Subcutaneous adipose tissue (tissue), 4 donors: ENCODE measurements around the gene ZMYM4. TPM values are rescaled to one million over a fixed set of nuclear protein-coding genes. Genes with fewer than 3 reads are reported as not detected.

Source experiments
- total RNA-seq, 4 donors: library from RNA; depleted of rRNA; stranded (reverse); fragments of >200 nt; gene quantifications; one replicate each; pipeline ENCODE4 v1.1.0, GENCODE V29; 2016
- TF ChIP-seq, protein P1 (sequence below): fragments of 450-650 bp; IDR thresholded peaks from one replicate; pipeline ENCODE4 v1.5.1; 2016; ENCODE audit warnings: low read depth, mild to moderate bottlenecking, control low read depth, antibody characterized with exemption, moderate library complexity

ZMYM4 gene
- total RNA-seq, 4 donors from 2014 or later, result 34.9 to 41.0 (median 39.5) TPM

DNA sequence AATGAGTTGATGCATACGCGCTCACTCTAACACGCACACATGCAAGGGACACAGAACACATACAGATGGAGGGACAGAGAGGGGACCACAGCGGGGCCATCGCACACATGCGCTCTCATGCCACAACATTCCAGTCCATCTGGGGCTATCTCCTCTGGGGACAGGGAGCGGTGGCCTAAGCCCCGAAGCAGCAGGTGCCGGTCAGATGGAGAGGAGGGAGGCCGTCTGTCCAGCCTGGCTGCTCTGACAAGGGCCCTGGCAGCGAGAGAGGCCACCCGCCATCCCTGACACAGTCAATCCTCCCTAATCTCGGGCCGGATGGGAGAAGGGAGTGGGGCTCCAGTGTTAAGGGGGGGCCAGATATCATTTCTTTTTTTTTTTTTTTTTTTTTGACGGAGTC lies 165.2 kb downstream of the ZMYM4 start:
- TF ChIP-seq, protein P1, sequence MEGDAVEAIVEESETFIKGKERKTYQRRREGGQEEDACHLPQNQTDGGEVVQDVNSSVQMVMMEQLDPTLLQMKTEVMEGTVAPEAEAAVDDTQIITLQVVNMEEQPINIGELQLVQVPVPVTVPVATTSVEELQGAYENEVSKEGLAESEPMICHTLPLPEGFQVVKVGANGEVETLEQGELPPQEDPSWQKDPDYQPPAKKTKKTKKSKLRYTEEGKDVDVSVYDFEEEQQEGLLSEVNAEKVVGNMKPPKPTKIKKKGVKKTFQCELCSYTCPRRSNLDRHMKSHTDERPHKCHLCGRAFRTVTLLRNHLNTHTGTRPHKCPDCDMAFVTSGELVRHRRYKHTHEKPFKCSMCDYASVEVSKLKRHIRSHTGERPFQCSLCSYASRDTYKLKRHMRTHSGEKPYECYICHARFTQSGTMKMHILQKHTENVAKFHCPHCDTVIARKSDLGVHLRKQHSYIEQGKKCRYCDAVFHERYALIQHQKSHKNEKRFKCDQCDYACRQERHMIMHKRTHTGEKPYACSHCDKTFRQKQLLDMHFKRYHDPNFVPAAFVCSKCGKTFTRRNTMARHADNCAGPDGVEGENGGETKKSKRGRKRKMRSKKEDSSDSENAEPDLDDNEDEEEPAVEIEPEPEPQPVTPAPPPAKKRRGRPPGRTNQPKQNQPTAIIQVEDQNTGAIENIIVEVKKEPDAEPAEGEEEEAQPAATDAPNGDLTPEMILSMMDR, result no peak

DNA sequence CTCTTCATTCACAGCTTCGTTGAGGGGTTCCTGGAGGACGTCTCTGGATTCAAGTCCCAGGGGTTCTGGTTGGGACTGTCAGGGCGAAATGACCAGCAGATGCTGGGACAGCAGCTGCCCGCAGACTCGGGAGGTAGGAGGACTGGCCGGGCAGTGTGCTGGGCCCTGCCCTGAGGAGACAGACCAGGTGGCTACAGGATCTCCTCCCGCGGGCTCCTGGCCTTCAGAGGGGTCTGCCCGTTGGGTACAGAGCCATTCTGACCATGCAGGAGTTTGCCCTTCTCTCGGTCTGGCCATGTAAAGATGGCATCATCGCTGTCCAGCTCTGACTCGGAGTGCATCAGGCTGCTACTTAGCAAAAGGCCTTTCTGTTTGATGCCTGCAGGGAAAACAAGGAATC lies 166.2 kb downstream of the ZMYM4 start:
- TF ChIP-seq, protein P1, result no peak

DNA sequence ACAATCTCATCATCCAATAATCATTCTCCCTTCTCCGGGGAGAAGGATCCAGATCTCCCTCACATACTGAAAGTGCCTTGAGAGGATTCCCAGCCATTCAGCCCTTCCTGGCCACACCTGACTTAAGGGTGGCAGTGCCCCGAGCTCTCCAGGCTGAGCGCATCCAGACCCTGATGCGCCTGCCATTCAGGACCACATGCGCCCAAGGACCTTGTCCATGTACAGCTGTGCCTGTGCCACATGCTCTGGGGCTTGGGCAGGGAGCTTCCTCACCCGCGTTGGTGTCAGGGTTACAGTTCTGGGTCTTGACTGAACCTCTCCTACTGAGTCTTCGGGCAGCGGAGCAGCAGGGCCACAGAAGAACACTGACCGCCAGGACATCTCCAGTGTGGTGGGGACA lies 167.6 kb downstream of the ZMYM4 start:
- TF ChIP-seq, protein P1, result no peak

DNA sequence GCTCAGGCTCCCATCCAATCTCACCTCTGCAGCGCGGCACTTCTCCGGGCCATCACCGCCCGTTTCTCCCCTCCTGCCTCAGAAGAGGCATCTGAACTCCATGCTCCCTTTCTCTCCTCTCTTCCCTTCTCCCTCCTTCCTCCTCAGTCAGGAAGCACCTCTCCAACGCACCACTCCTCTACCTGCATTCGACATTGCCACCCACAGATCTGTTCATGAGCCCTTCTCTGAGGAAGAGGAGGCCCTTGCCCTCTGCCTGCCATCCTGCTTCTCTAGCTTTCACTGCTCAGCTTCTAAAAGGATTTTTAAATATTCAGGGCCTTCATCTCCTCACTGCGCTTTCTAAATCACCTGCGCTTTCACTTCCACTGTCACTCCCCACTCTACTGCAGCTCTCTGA lies 168.7 kb downstream of the ZMYM4 start:
- TF ChIP-seq, protein P1, result no peak

DNA sequence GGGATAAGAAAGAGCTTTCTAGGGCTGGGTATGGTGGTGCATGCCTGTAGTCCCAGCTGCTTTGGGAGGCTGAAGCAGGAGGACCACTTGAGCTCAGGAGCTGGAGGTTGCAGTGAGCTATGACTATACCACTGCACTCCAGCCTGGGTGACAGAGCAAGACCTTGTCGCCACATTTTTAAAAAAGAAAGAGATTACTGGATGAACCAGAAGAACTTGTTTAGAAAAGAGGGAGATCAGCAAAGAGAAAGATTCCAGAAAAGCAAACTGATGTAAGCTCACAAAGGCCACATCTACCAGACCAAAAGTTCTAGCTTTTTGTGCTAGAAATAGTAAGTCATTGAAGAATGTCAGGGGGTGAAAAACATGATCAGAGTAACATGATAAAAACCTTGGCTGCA lies 171.1 kb downstream of the ZMYM4 start:
- TF ChIP-seq, protein P1, result no peak

DNA sequence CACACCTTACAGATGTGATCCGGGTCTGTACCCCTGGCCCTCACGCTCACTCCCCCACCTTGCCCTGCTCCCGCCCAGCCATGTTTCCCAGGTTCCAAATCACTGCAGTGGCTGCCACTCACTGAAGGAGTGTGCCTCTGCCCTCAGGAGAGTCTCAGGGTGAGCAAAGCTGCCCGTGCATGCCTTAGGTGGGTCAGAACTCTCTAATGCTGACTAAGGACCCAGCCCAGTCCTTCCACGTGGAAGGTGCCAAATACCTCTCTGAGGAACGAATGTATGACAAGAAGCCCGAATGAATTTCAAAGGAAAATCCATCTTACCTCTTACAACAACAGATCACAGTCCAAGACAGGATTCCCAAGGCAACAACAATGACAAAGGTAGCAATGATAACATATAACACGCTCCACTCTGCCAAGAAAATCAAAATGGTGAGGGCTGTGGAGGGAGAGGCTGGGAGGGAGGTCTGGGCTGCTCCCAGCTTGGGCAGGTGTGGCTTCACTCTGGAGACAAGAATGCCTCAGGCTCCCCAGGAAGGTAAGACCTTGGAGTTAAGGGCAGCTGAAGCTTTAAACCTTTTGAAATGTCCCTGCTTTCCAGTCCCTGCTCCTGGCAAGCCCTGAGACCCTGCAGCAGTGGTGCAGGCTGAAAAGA lies 173.5 kb downstream of the ZMYM4 start:
- TF ChIP-seq, protein P1, result no peak

DNA sequence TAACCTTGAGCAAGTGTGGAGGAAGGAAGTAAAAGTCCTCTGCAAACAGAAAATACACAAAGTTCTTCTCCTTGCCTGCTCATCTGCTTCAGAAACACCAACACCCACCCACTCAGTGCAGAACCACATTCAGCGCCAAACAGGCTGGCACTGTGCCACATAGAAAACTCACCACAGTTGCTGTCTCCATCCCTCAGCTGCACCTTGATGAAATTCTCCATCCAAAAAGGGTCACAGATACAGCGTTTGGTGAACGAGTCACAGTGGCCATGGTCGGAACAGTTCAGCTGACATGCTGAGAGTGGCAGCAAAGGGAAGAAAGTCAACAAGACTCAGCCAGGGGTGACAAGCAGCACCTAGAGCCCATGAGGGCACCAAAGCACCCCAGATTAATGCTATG lies 174.2 kb downstream of the ZMYM4 start:
- TF ChIP-seq, protein P1, result no peak
